MM.1S (cell line): ENCODE measurements around the gene MSTN.

Experiments
- CTCF ChIP-seq: fragments of 300-600 bp; sonication (generic); IDR thresholded peaks from 2 replicates; pipeline ENCODE4 v1.5.1; 2016; ENCODE audit warnings: antibody characterized with exemption, low read length, mixed read lengths
- EZH2 ChIP-seq: fragments of 300-600 bp; sonication (generic); optimal IDR thresholded peaks from 2 replicates; pipeline ENCODE3; 2017; ENCODE audit warnings: low read depth, mild to moderate bottlenecking, antibody characterized with exemption, low read length, mixed read lengths

DNA sequence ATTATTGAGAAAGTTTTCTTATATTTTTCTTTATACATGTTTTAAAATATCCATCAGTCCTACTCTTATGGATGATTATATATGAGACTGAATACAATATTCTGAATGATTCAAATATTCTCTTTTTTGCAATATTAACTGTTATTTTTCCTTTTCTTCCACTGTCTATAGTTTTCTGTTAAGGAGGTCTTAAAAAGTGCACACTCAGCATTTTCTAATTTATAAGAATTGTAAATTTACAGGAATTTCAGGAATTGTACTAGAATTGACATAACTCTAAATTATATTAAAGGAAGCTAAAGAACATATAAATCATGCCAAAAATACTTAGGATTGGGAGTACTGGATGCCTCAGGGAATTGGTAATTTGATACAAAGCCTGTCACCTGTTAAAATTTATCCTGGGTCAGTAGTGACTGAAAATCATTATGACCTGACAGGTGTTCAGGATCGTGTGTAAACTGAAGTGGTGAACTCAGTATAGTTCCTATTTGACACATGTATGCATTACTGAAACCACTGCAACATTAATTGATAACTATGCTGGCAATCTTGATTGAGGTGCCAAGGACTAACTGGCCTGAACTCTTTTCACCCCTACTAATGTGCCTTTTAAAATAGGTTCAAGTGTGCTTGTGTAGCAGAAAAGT lies 30.4 kb downstream of the MSTN start:
- TF ChIP-seq CTCF (no peak), EZH2 (no peak)
